ENCODE data around the gene PTPRN2.

GRCh38 chr7:157505646-157506045, 1082.0 kb downstream of the PTPRN2 start:
- TF ChIP-seq CTCF (conservative IDR thresholded peaks at IDR 0.05 in 1 of 2, IDR thresholded peaks at IDR 0.05 in 1 of 2; ENCODE audit: low read depth in 1 of 2, low read length in 2 of 2): no peak
- no peak for TF ChIP-seq EZH2 (IDR thresholded peaks at IDR 0.05; ENCODE audit: low read length, missing control alignments)

Measured in fibroblast of lung (primary cell).